Measurements from ENCODE around the gene NFS1. TPM values are rescaled to one million over a fixed set of nuclear protein-coding genes. Genes with fewer than 3 reads are reported as not detected.

NFS1 gene
- total and polyA plus RNA-seq, 2 of the 4 experiments (the other 2 are of a cell fraction): 16.5 to 35.6 TPM

- TF ChIP-seq CEBPB (IDR thresholded peaks at IDR 0.05; ENCODE audit: low read depth, low read length): no peak
These were observed 1.4 kb downstream of the NFS1 start (continued) for GRCh38 chr20:35697696-35698297.

GRCh38 chr20:35695978-35696377, 3.2 kb downstream of the NFS1 start:
- peaks cover 26 to 48% of the 10 kb centered on the region in 2 experiments for H3K79me1 ChIP-seq (ENCODE audit: low read depth in 1 of 2, low read length in 2 of 2)
- no peak overlapping the region for H2BK120ac ChIP-seq (ENCODE audit: low read depth, low read length)
- no peak overlapping the region for H3K18ac ChIP-seq (ENCODE audit: low read depth, low read length)
- no peak overlapping the region for H3K56ac ChIP-seq (ENCODE audit: extremely low read depth, insufficient read depth, low read length)
- ATAC-seq (ENCODE audit: low read depth) (no peak), DNase-seq (no peak)
- no peak overlapping the region for H3K4ac ChIP-seq (ENCODE audit: low read depth, low read length)
- H4K91ac ChIP-seq (ENCODE audit: insufficient read depth, low read depth, low read length): no peak overlapping the region
- no peak overlapping the region for H3K23ac ChIP-seq (ENCODE audit: low read depth, low read length)
- no peak overlapping the region for H2BK20ac ChIP-seq (ENCODE audit: low read depth, low read length)
- H3K9ac ChIP-seq (ENCODE audit: low read depth, low read length): no peak overlapping the region
- peaks cover 15% of the 10 kb centered on the region for H3K36me3 ChIP-seq (ENCODE audit: control insufficient read depth, insufficient read depth, low read length)
- H3K4me2 ChIP-seq (ENCODE audit: low read depth, low read length): no peak overlapping the region
- TF ChIP-seq ELK1 (IDR thresholded peaks at IDR 0.05; ENCODE audit: borderline replicate concordance, low read depth, low read length) (no peak), RFX5 (IDR thresholded peaks at IDR 0.05; ENCODE audit: low read depth, low read length) (no peak), CEBPB (IDR thresholded peaks at IDR 0.05; ENCODE audit: low read depth, low read length) (no peak), RCOR1 (IDR thresholded peaks at IDR 0.05; ENCODE audit: insufficient replicate concordance, low read length) (no peak), CHD1 (IDR thresholded peaks at IDR 0.05; ENCODE audit: low read depth, low read length) (no peak), NFE2L2 (IDR thresholded peaks at IDR 0.05; ENCODE audit: low read depth, low read length) (no peak), MXI1 (IDR thresholded peaks at IDR 0.05; ENCODE audit: borderline replicate concordance, low read depth, low read length) (no peak)
- no peak overlapping the region for H2AFZ ChIP-seq (replicated peaks; ENCODE audit: low read length, poor library complexity)
- peaks cover 11% of the 10 kb centered on the region for H3K9me1 ChIP-seq (ENCODE audit: insufficient read depth, low read length)
- no peak overlapping the region for H2BK5ac ChIP-seq (ENCODE audit: low read depth, low read length, poor library complexity, severe bottlenecking)
- intact Hi-C loops (cut with micrococcal nuclease) (loop anchor here (5.0 kb wide), 1 partner anchor 256 kb away; the partner anchor contains the start of gene SCAND1), in situ Hi-C loops (cut with MboI; ENCODE audit: low sequenced_read_pairs) (no loop called here), dilution Hi-C loops (cut with HindIII; ENCODE audit: low sequenced_read_pairs, unreplicated experiment) (no loop called here)
- no peak overlapping the region for H3K27ac ChIP-seq (ENCODE audit: insufficient read depth, low read length)
- H4K8ac ChIP-seq (ENCODE audit: low read depth in 2 of 2, low read length in 2 of 2): no peak overlapping the region
- no TSS peak for BruUV-seq (replicated peaks)
- no peaks in the 10 kb centered on the region for H3K27me3 ChIP-seq (ENCODE audit: control insufficient read depth, insufficient read depth, low read length)
- no peak overlapping the region for H4K5ac ChIP-seq (ENCODE audit: low read depth, low read length)
- no CpG with 5 or more reads among the region's 4 CpGs for WGBS, 2 experiments (ENCODE audit: extremely low coverage in 2 of 2, insufficient read length in 1 of 2)
- no peaks in the 10 kb centered on the region for H3K9me3 ChIP-seq (ENCODE audit: control insufficient read depth, insufficient read depth, low read length)
- H2AK5ac ChIP-seq (ENCODE audit: low read depth, low read length): no peak overlapping the region
- H3K14ac ChIP-seq (replicated peaks; ENCODE audit: low read depth, low read length): no peak overlapping the region
- ChIA-PET CTCF (no interaction called here), POLR2A (ENCODE audit: unreplicated experiment) (no interaction called here)
- peaks cover 5% of the 10 kb centered on the region for H3K4me1 ChIP-seq (ENCODE audit: control insufficient read depth, insufficient read depth, low read length)
- H3K4me3 ChIP-seq (ENCODE audit: insufficient read depth, low read depth, low read length): no peak overlapping the region
- no peak overlapping the region for H2BK15ac ChIP-seq (ENCODE audit: low read depth, low read length)
- no peaks in the 10 kb centered on the region for H4K20me1 ChIP-seq (ENCODE audit: insufficient read depth, low read length)
- no peak overlapping the region for H2AK9ac ChIP-seq (replicated peaks; ENCODE audit: low read depth, low read length, poor library complexity)
